ENCODE measurements around the gene AUTS2. TPM values are rescaled to one million over a fixed set of nuclear protein-coding genes. Genes with fewer than 3 reads are reported as not detected.
"Not testable (repeated sequence)": the region's sequence is repeated elsewhere in the genome, so short reads cannot be mapped to it uniquely, and the experiment has no call there.

AUTS2 gene
- total RNA-seq, 1 donor from 2014 or later: 7.7 TPM

GRCh38 chr7:70714506-70715038 is 1116.3 kb downstream of the AUTS2 start:
- intact Hi-C loops (cut with micrococcal nuclease): no loop called here

DNA sequence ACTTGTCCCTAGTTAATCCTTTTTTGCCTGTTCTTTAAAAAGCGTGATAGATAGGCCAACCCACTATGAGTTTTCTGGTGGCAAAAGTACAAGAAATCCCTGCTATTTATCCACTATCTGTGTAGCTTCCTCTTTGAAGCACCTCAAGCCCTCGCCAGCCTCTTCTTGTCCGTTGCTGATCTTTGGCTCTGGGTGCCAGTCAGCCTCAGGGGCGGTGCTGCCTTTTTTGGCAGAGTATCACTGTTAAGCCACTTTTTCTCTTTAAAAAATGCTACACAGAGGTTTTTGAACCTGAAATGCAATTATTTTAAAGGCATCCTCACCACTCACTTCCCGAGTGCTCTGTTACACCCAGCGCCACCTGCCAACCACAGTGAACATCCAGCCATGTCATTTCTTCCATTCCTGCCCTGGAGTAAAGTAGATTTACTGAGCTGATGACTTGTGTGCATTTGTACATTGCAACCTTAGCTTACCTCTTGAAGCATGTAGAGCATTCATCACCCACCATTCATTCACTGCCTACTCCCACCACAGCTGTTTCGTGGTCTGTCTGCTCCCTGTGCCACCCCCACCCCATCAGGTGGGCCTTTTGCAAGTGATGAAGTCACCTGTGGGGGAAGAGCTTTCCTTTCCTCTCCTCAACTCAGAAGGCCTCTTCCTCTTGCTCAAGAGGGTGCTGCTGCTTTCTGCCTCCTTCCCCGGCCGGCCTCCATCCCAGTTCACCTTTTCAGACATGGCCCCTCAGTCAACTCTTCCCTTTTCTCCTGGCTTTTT is 1119.5 kb downstream of the AUTS2 start:
- intact Hi-C loops (cut with micrococcal nuclease): no loop called here

DNA sequence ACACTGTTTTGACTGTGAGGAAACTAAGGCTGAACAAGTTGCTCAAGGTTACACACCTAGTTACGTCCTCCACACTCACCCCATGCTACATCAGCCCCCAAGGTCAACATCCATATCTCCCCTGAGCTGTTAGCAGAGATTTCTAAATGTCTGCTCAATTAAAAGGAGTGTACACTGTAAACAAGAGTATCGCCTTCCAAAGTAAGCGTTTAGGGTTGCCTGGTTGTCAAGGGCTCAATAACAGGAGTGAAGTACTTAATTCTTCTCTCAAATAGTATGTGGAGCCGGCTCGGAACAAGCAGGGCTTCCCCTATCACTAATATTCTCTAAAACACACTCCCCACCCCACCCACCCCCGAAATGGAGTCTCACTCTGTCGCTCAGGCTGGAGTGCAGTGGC is 1120.8 kb downstream of the AUTS2 start:
- intact Hi-C loops (cut with micrococcal nuclease): no loop called here

DNA sequence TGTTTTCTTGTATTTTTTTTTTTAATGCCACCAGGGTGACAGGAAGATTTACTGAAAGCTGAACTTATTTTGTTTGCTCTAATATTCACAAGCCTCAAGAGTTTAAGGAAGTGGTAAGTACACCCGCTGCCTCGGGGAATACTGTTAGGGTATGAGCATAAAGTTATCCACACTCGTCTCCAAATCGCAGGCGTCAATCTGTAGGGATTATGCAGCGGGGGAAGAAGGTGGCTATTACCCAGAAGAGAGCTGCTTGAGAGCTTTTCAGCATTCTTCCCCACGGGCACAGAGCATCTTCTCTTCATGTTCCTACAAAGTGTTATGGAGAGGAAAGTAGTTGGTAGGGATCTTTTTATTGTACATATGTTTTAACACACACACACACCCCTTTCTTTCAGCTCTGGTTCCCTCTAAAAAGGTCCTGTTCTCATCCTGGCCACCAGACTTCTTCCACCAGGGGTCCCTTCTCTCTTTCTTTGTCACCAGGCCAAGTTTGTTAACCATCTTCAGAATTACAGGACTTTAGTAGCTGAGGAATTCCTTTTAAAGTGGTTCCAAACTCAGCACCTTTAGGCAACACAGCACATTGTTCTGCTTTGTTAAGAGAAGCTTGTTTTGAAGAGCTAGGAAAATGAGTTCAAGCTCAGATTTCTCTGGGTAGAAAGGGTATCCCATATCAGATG is 1122.1 kb downstream of the AUTS2 start:
- intact Hi-C loops (cut with micrococcal nuclease): loop anchor here (5.0 kb wide), 1 partner anchor 57 kb away; no protein-coding TSS in a partner anchor

GRCh38 chr7:70721500-70721899 is 1123.2 kb downstream of the AUTS2 start:
- intact Hi-C loops (cut with micrococcal nuclease): loop anchor here (5.0 kb wide), 1 partner anchor 56 kb away; no protein-coding TSS in a partner anchor

- intact Hi-C loops (cut with micrococcal nuclease): loop anchor here (5.0 kb wide), 1 partner anchor 54 kb away; no protein-coding TSS in a partner anchor
Measured at GRCh38 chr7:70723339-70723738, 1125.1 kb downstream of the AUTS2 start.

DNA sequence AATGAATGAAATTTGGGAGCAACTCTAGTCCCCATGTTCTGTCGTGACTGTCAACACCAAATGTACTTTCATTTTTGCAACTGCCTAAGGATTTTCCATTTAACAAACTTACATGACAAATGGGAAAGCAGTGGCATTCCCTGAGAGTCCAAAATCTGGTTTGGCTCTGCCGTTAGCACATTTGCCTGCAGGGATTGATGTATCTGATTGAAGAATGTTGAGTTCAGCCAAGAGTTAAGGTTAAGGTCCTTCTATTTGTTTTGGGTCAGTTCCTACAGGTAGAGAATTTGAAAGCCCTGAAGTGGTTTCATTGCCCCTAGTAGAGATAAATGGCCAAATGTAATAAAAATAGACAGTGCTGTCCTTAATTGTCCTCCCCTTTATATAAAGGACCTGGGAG is 1127.2 kb downstream of the AUTS2 start:
- intact Hi-C loops (cut with micrococcal nuclease): no loop called here

DNA sequence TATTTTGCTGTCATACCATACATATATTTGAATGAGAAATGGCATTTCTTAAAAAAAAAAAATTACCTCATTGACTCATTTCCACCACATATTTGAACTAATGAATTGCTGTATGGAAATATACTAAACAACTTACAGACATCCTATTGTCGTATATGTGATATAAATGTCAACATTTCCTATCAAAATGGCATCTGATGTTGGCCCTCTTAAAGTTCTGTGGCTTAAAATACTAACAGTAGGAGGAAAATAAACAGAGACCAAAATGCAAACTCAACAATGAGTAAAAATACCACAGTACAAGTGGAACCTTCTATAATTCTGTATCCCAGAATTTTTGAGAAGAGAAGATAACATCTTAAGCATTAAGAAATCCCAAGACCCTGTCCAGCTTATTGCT is 1128.0 kb downstream of the AUTS2 start:
- intact Hi-C loops (cut with micrococcal nuclease): no loop called here

DNA sequence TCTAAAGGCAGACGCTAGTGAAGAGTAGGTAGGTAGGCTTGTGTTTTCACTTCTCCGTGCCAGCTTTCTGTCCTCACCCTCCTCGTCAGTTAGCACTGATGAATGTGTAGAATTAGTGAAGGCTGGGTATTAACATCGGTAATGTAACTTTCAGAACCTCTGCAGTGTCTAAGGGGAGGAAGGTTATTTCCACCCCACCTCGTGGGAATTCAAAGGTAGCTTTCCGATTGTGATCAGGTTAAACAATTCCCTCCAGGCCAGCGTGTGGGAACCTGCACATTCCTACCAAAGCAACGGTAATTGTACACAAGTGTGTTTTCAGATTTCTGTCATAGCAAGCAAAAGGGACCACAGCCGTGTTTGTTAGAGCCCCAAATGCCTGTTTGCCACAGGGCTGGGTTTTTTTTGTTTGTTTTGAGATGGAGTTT is 1128.7 kb downstream of the AUTS2 start:
- intact Hi-C loops (cut with micrococcal nuclease): no loop called here

- intact Hi-C loops (cut with micrococcal nuclease): no loop called here
Measured at GRCh38 chr7:70727861-70728260, 1129.6 kb downstream of the AUTS2 start.

DNA sequence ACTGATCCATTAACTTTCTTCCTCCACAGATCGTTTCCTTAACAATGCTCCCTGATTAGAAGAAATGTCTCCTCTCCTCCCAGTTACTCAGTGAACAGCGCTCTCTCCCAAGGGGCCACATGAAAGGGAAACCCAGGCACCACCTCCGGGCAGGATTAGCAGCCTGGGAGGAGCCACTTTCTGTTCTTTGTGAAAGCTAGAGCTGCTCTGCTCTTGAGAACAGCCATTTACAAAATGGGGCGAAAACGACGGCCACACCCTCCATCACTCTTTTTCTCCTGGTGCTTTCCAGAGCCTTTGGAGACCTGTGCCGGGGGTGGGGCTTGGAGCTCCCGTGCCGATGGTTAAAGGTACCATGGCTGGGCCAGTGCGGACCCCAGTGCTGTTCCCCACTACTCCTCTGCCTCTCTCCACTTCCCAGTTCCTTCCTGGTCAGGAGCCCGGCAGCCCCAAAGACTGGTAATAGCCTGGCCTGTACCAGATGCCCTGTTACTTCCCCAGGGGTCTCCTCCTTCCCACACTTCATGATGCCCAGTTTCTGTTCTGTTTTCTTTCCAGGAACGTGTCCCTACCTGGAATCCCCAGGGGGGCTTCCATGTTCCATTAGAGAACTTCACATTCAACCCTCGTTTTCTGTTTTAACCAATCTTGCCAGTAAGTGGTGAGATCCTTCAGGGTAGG is 1130.7 kb downstream of the AUTS2 start:
- intact Hi-C loops (cut with micrococcal nuclease): no loop called here

- intact Hi-C loops (cut with micrococcal nuclease): not testable (repeated sequence)
Measured at GRCh38 chr7:70729553-70730157, 1131.4 kb downstream of the AUTS2 start.

DNA sequence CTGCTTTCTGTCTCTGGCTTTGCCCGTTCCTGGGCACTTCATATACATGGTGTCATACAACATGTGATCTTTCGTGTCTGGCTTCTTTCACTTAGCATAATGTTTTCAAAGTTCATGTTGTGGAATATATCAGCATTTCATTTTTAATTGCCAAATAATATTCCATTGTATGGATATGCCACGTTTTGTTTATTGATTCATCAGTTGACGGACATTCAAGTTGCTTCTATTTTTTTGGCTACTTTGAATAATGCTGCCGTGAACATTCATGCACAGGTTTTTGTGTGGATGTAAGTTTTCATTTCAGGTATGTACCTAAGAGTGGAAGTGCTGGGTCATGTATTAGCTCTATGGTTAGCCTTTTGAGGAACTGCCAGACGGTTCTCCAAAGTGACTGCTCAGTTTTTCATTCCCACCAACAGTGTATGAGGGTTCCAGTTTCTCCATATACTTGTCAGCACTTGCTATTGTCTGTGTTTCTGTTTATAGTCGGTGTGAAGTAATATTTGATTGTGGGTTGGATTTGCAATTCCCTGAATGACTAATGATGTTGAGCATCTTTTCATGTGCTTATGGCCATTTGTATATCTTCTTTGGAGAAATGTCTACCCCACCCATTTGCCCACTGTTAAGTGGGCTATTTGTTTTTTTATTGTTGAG is 1132.3 kb downstream of the AUTS2 start:
- intact Hi-C loops (cut with micrococcal nuclease): no loop called here

- intact Hi-C loops (cut with micrococcal nuclease): no loop called here
Measured at GRCh38 chr7:70733090-70733489, 1134.8 kb downstream of the AUTS2 start.

DNA sequence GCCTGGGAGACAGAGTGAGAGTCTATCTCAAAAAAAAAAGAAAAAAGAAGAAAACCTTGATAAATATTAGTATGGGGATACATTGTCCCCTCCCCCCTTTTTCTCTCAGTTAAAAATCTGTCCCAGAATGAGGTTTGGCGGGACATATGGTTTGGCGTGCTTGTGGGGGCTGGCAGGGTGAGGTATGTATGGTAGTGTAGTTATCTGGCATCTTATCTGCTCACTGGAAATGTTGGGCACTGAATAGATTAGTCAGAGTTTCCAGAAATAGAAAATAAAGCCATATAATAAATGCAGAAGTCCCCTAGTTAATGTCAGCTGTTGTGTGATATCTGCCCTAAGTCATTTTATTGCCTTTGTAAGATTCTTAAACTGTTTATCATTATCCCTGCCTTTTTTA is 1136.1 kb downstream of the AUTS2 start:
- intact Hi-C loops (cut with micrococcal nuclease): no loop called here

- intact Hi-C loops (cut with micrococcal nuclease): no loop called here
Measured at GRCh38 chr7:70735313-70735712, 1137.0 kb downstream of the AUTS2 start.

- intact Hi-C loops (cut with micrococcal nuclease): no loop called here
Measured at GRCh38 chr7:70736715-70737460, 1138.6 kb downstream of the AUTS2 start.

- intact Hi-C loops (cut with micrococcal nuclease): no loop called here
Measured at GRCh38 chr7:70738151-70738885, 1140.0 kb downstream of the AUTS2 start.

DNA sequence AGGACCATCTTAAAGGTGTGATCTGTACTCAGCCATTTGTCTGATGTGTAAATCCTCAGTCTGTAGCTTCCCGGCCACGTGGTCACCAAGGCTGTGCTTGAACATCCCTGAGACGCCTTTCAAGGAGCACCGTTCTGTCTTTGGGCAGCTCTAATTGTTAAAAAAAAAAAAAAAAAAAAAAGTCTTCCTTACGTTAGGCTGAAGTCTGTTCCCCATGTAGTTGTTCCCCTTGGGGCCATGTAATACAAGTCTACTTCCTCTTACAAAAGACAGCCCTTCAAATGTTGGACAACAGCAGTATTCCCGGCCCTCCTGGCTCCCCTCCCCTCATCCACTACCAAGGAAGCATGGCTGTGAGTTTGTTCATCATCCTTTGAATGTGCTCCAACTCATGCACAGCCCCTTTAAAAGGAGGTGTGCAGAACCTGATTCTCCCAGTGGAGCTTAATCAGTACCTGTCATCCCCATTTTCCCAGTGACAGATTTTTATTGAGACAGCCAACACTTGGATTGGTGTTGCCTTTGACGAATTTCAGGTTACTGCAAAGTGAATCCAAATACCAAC is 1141.5 kb downstream of the AUTS2 start:
- intact Hi-C loops (cut with micrococcal nuclease): no loop called here
